Endodermal cell (in vitro differentiated cells): ENCODE results near the gene UBE2D2. TPM values are rescaled to one million over a fixed set of nuclear protein-coding genes. Genes with fewer than 3 reads are reported as not detected.

Source experiments
- DNase-seq: peaks from one replicate; pipeline ENCODE4 v3.0.0-alpha.2; 2017
- H3K27ac ChIP-seq: 2 replicates; pipeline ENCODE4 v1.5.1; 2013; ENCODE audit warnings: mild to moderate bottlenecking, low read depth, low read length, moderate library complexity
- H3K27me3 ChIP-seq: 2 replicates; pipeline ENCODE4 v1.6.1; 2013; ENCODE audit warnings: mild to moderate bottlenecking, low read length, moderate library complexity; ENCODE audit not compliant: insufficient read depth, control insufficient read depth, poor library complexity, severe bottlenecking
- H3K36me3 ChIP-seq: 2 replicates; pipeline ENCODE4 v1.7.0; 2013; ENCODE audit warnings: mild to moderate bottlenecking, low read length, moderate library complexity; ENCODE audit not compliant: control insufficient read depth, insufficient read depth
- H3K4me1 ChIP-seq: one replicate; pipeline ENCODE4 v1.7.0; 2013; ENCODE audit warnings: low read length; ENCODE audit not compliant: control insufficient read depth, insufficient read depth
- H3K4me3 ChIP-seq: 2 replicates; pipeline ENCODE4 v1.5.1; 2013; ENCODE audit warnings: mild to moderate bottlenecking, low read length, moderate library complexity
- H3K9ac ChIP-seq: 2 replicates; pipeline ENCODE4 v1.6.1; 2013; ENCODE audit warnings: mild to moderate bottlenecking, low read length, moderate library complexity; ENCODE audit not compliant: poor library complexity, severe bottlenecking; ENCODE audit errors: extremely low read depth
- H3K9me3 ChIP-seq: 2 replicates; pipeline ENCODE4 v1.6.1; 2013; ENCODE audit warnings: mild to moderate bottlenecking, low read length, moderate library complexity; ENCODE audit not compliant: control insufficient read depth
- H3K27ac Mint-ChIP-seq: 2 replicates; pipeline ENCODE4 v1.8.0; 2020; ENCODE audit warnings: mixed read lengths
- H3K27me3 Mint-ChIP-seq: 2 replicates; pipeline ENCODE4 v1.8.0; 2021; ENCODE audit warnings: mild to moderate bottlenecking, mixed read lengths; ENCODE audit not compliant: insufficient read depth
- H3K36me3 Mint-ChIP-seq: 2 replicates; pipeline ENCODE4 v1.8.0; 2020; ENCODE audit warnings: low read depth, mixed read lengths
- H3K4me1 Mint-ChIP-seq: 2 replicates; pipeline ENCODE4 v1.8.0; 2020; ENCODE audit warnings: mixed read lengths
- H3K4me3 Mint-ChIP-seq: 2 replicates; pipeline ENCODE4 v1.8.0; 2020; ENCODE audit warnings: mild to moderate bottlenecking, moderate library complexity, mixed read lengths
- H3K9me3 Mint-ChIP-seq: 2 replicates; pipeline ENCODE4 v1.8.0; 2020; ENCODE audit warnings: mild to moderate bottlenecking, mixed read lengths
- CTCF ChIP-seq: fragments of 200-600 bp; sonication (generic); conservative IDR thresholded peaks from 2 replicates; pipeline ENCODE4 v1.5.0; 2021; ENCODE audit warnings: antibody characterized with exemption, mild to moderate bottlenecking
- WGBS, 2 experiments: methylation state at CpG; one replicate each; pipeline versions ENCODE4 v1.1.5 to v1.1.7; 2013; ENCODE audit warnings: missing lambda C conversion rate in 2 of 2, mixed read lengths in 1 of 2; ENCODE audit not compliant: insufficient coverage in 1 of 2, insufficient read length in 1 of 2; 5-methylcytosine and 5-hydroxymethylcytosine counted together
- total RNA-seq, 2 donors: library from RNA; stranded (reverse); fragmentation: NEBNext Ultra II Directional in 1 of 2; extraction: Animal tissue kit (Norgen Biotek cat#: 25700) in 1 of 2; gene quantifications; 2 replicates in 1 of 2; 3 replicates in 1 of 2; pipeline ENCODE4 v1.2.1, GENCODE V29; 2021

The UBE2D2 gene
- total RNA-seq, 2 donors from 2014 or later: 172 to 202 TPM

GRCh38 chr5:139646111-139646510, 85.0 kb downstream of the UBE2D2 start:
- Mint-ChIP-seq H3K9me3 (no peaks in the 10 kb centered on the region), H3K36me3 (no peaks in the 10 kb centered on the region), H3K4me1 (peaks cover 33% of the 10 kb centered on the region), H3K4me3 (peak overlapping the region; percentile 98), H3K27ac (no peak overlapping the region), H3K27me3 (peaks cover 28% of the 10 kb centered on the region)
- H3K4me1 ChIP-seq: peaks cover 5% of the 10 kb centered on the region
- no peak for TF ChIP-seq CTCF
- H3K9ac ChIP-seq: no peak overlapping the region
- DNase-seq: no peak
- no peak overlapping the region for H3K27ac ChIP-seq
- WGBS, 2 experiments: 87 to 100% methylated on average over 2 to 3 of the region's 3 CpGs
- no peaks in the 10 kb centered on the region for H3K36me3 ChIP-seq
- no peaks in the 10 kb centered on the region for H3K9me3 ChIP-seq
- peaks cover 15% of the 10 kb centered on the region for H3K27me3 ChIP-seq
- H3K4me3 ChIP-seq: no peak overlapping the region

GRCh38 chr5:139646912-139647505, 85.9 kb downstream of the UBE2D2 start:
- peaks cover 31% of the 10 kb centered on the region for H3K4me1 Mint-ChIP-seq
- no peaks in the 10 kb centered on the region for H3K9me3 Mint-ChIP-seq
- DNase-seq: peak; percentile 78
- H3K36me3 Mint-ChIP-seq: no peaks in the 10 kb centered on the region
- whole genome bisulfite sequencing, 2 experiments: 9 to 22% methylated on average over 9 to 25 of the region's 25 CpGs
- peaks cover 15% of the 10 kb centered on the region for H3K27me3 ChIP-seq
- H3K4me1 ChIP-seq: peaks cover 11% of the 10 kb centered on the region
- no peaks in the 10 kb centered on the region for H3K36me3 ChIP-seq
- TF ChIP-seq CTCF: no peak
- H3K9me3 ChIP-seq: no peaks in the 10 kb centered on the region
- H3K4me3 Mint-ChIP-seq: peak overlapping the region; percentile 98
- no peak overlapping the region for H3K9ac ChIP-seq
- peak overlapping the region; percentile 26 for H3K27ac Mint-ChIP-seq
- peak overlapping the region; percentile 78 for H3K4me3 ChIP-seq
- H3K27ac ChIP-seq: peak overlapping the region; percentile 71
- peaks cover 28% of the 10 kb centered on the region for H3K27me3 Mint-ChIP-seq

- H3K36me3 Mint-ChIP-seq: no peaks in the 10 kb centered on the region
- peaks cover 15% of the 10 kb centered on the region for H3K27me3 ChIP-seq
- peak overlapping the region; percentile 34 for H3K9ac ChIP-seq
- peak overlapping the region; percentile 98 for H3K4me3 Mint-ChIP-seq
- peaks cover 28% of the 10 kb centered on the region for H3K27me3 Mint-ChIP-seq
- peak overlapping the region; percentile 71 for H3K27ac ChIP-seq
- no peak for TF ChIP-seq CTCF
- H3K27ac Mint-ChIP-seq: peak overlapping the region; percentile 66
- H3K4me3 ChIP-seq: peak overlapping the region; percentile 78
- H3K4me1 ChIP-seq: peaks cover 11% of the 10 kb centered on the region
- H3K9me3 Mint-ChIP-seq: no peaks in the 10 kb centered on the region
- WGBS, 2 experiments: 6 to 14% methylated on average over 14 to 46 of the region's 46 CpGs
- H3K9me3 ChIP-seq: no peaks in the 10 kb centered on the region
- peaks cover 35% of the 10 kb centered on the region for H3K4me1 Mint-ChIP-seq
- no peaks in the 10 kb centered on the region for H3K36me3 ChIP-seq
- DNase-seq: peak; percentile 78
Observed at GRCh38 chr5:139647506-139648204, 86.5 kb downstream of the UBE2D2 start.
